Stimulated activated naive CD8-positive, alpha-beta T cell treated with anti-CD3 and anti-CD28 coated beads, Interleukin-15, Interleukin-2, amounts not matched to agents 100 ng/mL and 50 ng/mL, for 24 hours (primary cell): ENCODE measurements around the gene ARPC4.

Experiments used
- H3K27ac Mint-ChIP-seq: one replicate; pipeline ENCODE4 v1.8.0; 2021; ENCODE audit warnings: mild to moderate bottlenecking, mixed read lengths
- H3K27me3 Mint-ChIP-seq: one replicate; pipeline ENCODE4 v1.8.0; 2021; ENCODE audit warnings: mixed read lengths
- H3K36me3 Mint-ChIP-seq: one replicate; pipeline ENCODE4 v1.8.0; 2021; ENCODE audit warnings: low read depth, mixed read lengths
- H3K4me1 Mint-ChIP-seq: one replicate; pipeline ENCODE4 v1.8.0; 2021; ENCODE audit warnings: low read depth, mixed read lengths
- H3K4me3 Mint-ChIP-seq: one replicate; pipeline ENCODE4 v1.8.0; 2021; ENCODE audit warnings: mild to moderate bottlenecking, mixed read lengths
- H3K9me3 Mint-ChIP-seq: one replicate; pipeline ENCODE4 v1.8.0; 2021; ENCODE audit warnings: mixed read lengths

ARPC4 gene

DNA sequence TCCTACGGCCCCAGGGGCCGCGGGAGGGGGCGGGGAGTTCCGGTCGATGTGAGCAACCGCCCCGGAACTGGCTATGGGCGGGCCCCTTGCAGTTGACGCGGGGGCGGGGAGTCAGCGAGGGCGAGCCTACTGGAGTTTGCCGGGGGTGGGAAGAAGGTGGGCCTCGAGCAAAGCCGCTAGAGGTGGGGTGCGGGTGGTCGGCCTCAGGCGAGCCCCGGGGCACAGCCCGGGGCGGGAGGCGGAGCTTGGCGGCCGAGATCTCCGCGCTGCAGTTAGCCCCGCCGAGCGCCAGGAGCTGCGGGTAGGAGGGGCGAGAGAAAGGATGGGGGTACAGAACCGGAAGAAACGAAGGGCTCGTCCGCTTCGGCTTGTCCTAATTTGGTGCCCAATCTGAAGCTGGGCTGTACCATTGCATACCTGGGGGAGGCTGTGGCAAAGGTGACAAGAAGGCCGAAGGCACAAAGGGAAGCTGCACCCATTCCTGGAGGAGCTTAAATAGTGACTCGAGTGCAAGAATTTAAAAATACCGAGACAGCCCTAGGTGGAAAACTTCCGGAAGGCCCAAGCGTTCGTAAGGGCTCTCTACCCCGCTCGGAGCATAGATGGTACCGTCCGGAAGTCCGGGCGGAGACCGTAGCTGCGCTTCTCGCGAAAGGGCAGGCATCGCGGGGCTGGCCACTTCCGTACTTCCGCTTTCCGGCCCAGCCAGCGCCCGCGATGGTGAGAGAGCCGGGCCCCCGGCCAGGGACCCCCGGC lies at the start of gene ARPC4, which contains the start of gene TADA3:
Gene ARPC4, plus strand, starts transcription at position 678 of the 756 bp plus-strand sequence. Its CDS starts 40 bp downstream, at position 718.
Gene TADA3, minus strand, starts transcription at position 69 of the 756 bp plus-strand sequence. CDS start 1,007 bp downstream, outside the sequence.
- Mint-ChIP-seq H3K27me3 (no peaks in the 10 kb centered on the region), H3K36me3 (peaks cover 56% of the 10 kb centered on the region), H3K9me3 (no peaks in the 10 kb centered on the region), H3K27ac (peak within 1 kb of the TSS; percentile 100), H3K4me1 (peaks cover 71% of the 10 kb centered on the region), H3K4me3 (peak within 1 kb of the TSS; percentile 97)

GRCh38 chr3:9743548-9743947 lies 49.3 kb upstream of the ARPC4 start:
- Mint-ChIP-seq H3K36me3 (peaks cover 85% of the 10 kb centered on the region), H3K4me1 (peaks cover 19% of the 10 kb centered on the region), H3K27ac (no peak overlapping the region), H3K27me3 (no peaks in the 10 kb centered on the region), H3K9me3 (no peaks in the 10 kb centered on the region), H3K4me3 (no peak overlapping the region)

DNA sequence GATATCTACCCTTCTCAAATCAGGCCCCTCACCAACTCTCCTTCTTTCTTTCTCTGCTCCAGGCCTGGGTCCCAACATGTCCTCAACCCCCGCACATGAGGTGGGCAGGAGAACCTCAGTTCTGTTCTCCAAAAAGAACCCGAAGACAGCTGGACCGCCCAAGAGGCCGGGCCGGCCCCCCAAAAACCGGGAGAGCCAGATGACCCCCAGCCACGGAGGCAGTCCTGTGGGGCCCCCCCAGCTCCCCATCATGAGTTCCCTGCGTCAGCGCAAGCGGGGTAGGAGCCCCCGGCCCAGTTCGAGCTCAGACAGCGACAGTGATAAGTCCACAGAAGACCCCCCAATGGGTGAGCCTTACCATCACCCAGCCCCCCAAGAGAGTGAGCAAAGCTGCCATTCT lies 48.7 kb upstream of the ARPC4 start:
- peaks cover 85% of the 10 kb centered on the region for H3K36me3 Mint-ChIP-seq
- H3K27me3 Mint-ChIP-seq: no peaks in the 10 kb centered on the region
- no peaks in the 10 kb centered on the region for H3K9me3 Mint-ChIP-seq
- H3K27ac Mint-ChIP-seq: no peak overlapping the region
- no peak overlapping the region for H3K4me3 Mint-ChIP-seq
- peaks cover 23% of the 10 kb centered on the region for H3K4me1 Mint-ChIP-seq

- Mint-ChIP-seq H3K36me3 (peaks cover 76% of the 10 kb centered on the region), H3K4me3 (no peak overlapping the region), H3K4me1 (peaks cover 36% of the 10 kb centered on the region), H3K27ac (no peak overlapping the region), H3K27me3 (no peaks in the 10 kb centered on the region), H3K9me3 (no peaks in the 10 kb centered on the region)
Measured at GRCh38 chr3:9745521-9745920, 47.4 kb upstream of the ARPC4 start.

DNA sequence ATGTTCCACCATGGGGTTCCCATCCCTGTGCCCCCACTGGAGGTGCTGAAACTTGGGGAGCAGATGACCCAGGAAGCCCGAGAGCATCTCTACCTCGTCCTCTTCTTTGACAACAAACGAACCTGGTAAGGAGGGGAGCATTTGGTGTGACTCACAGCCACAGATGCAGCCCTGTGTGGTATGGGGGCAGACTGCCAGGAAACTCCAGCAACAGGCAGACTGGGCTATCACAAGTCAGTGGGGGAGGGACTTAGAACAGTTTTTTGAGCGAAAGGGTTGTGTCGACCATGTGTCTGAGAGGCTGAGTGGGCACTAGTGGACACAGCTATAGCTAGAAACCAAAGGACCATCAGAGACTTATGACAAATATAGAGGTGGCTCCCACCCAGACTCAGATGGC lies 46.6 kb upstream of the ARPC4 start:
- no peak overlapping the region for H3K4me3 Mint-ChIP-seq
- no peaks in the 10 kb centered on the region for H3K9me3 Mint-ChIP-seq
- no peaks in the 10 kb centered on the region for H3K27me3 Mint-ChIP-seq
- H3K4me1 Mint-ChIP-seq: peaks cover 44% of the 10 kb centered on the region
- H3K36me3 Mint-ChIP-seq: peaks cover 74% of the 10 kb centered on the region
- H3K27ac Mint-ChIP-seq: peak overlapping the region; percentile 75

DNA sequence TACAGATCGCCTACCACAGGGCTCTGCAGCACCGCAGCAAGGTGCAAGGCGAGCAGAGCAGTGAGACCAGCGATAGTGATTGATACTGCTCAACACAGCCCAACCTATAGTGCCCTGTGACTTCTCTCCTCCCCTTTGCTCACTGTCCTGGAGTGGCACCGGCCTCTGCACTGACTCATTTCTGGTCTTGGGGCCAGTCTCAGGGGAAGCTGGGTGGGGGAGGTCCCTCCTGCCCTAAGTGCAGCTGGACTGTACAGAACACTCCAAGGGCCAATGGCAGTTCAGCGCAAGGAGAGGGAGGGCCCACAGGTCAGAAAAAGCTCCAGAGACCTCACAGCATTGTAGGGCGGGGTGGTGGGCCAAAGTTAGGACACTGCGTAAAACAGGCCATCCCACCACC lies 45.6 kb upstream of the ARPC4 start:
- Mint-ChIP-seq H3K4me3 (no peak overlapping the region), H3K36me3 (peaks cover 77% of the 10 kb centered on the region)

GRCh38 chr3:9748031-9748430 lies 44.9 kb upstream of the ARPC4 start:
- peaks cover 72% of the 10 kb centered on the region for H3K36me3 Mint-ChIP-seq
- peaks cover 58% of the 10 kb centered on the region for H3K4me1 Mint-ChIP-seq
- H3K9me3 Mint-ChIP-seq: no peaks in the 10 kb centered on the region
- no peak overlapping the region for H3K27ac Mint-ChIP-seq
- no peak overlapping the region for H3K4me3 Mint-ChIP-seq
- no peaks in the 10 kb centered on the region for H3K27me3 Mint-ChIP-seq

More for the DNA sequence above, 45.6 kb upstream of the ARPC4 start:
- H3K4me1 Mint-ChIP-seq: peaks cover 53% of the 10 kb centered on the region
- H3K9me3 Mint-ChIP-seq: no peaks in the 10 kb centered on the region
- no peak overlapping the region for H3K27ac Mint-ChIP-seq
- H3K27me3 Mint-ChIP-seq: no peaks in the 10 kb centered on the region

- H3K27me3 Mint-ChIP-seq: no peaks in the 10 kb centered on the region
- peak overlapping the region; percentile 93 for H3K27ac Mint-ChIP-seq
- H3K4me1 Mint-ChIP-seq: peaks cover 66% of the 10 kb centered on the region
- H3K36me3 Mint-ChIP-seq: peaks cover 69% of the 10 kb centered on the region
- H3K9me3 Mint-ChIP-seq: no peaks in the 10 kb centered on the region
- H3K4me3 Mint-ChIP-seq: peak overlapping the region; percentile 96
Measured at GRCh38 chr3:9749296-9749644, 43.6 kb upstream of the ARPC4 start.

- Mint-ChIP-seq H3K4me3 (peak within 1 kb of the TSS; percentile 96), H3K9me3 (no peaks in the 10 kb centered on the region), H3K27me3 (no peaks in the 10 kb centered on the region), H3K36me3 (peaks cover 68% of the 10 kb centered on the region), H3K4me1 (peaks cover 71% of the 10 kb centered on the region), H3K27ac (peak within 1 kb of the TSS; percentile 93)
Measured at GRCh38 chr3:9749645-9750555, 43.0 kb upstream of the ARPC4 start, which contains the start of gene OGG1. Gene OGG1 (plus strand): TSS chr3:9749952. CDS start chr3:9750287, 335 bp downstream.

DNA sequence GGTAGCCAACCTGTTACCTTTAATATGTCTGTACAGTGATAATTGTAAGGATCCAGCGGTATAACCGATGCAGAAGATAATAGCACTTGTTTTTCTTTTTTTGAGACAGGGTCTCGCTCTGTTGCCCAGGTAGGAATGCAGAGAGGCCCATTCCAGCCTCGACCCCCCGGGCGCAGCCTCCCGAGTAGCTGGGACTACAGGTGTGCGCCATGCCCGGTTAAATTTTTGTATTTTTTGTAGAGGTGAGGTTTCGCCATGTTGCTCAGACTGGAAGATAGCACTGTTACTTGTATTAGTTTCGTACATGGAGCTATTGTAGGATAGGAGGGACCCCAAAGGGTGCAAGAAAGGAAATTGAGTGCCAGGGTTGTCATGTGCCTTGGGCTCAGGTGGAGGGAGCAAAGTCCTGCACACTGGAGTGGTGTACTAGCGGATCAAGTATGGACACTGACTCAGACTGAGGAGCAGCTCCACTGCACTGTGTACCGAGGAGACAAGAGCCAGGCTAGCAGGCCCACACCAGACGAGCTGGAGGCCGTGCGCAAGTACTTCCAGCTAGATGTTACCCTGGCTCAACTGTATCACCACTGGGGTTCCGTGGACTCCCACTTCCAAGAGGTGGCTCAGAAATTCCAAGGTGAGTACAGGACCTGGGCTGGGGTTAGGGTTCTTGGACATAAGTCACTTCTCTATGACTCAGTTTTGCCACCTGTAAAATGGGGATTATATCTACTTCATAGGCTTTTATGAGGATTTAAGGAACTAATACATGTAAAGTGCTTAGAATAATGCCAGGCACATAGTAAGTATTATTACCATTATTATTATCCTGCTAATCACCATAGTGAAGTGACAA lies 42.1 kb upstream of the ARPC4 start:
- peaks cover 67% of the 10 kb centered on the region for H3K36me3 Mint-ChIP-seq
- peak overlapping the region; percentile 96 for H3K4me3 Mint-ChIP-seq
- peaks cover 66% of the 10 kb centered on the region for H3K4me1 Mint-ChIP-seq
- no peaks in the 10 kb centered on the region for H3K9me3 Mint-ChIP-seq
- H3K27ac Mint-ChIP-seq: peak overlapping the region; percentile 93
- no peaks in the 10 kb centered on the region for H3K27me3 Mint-ChIP-seq

DNA sequence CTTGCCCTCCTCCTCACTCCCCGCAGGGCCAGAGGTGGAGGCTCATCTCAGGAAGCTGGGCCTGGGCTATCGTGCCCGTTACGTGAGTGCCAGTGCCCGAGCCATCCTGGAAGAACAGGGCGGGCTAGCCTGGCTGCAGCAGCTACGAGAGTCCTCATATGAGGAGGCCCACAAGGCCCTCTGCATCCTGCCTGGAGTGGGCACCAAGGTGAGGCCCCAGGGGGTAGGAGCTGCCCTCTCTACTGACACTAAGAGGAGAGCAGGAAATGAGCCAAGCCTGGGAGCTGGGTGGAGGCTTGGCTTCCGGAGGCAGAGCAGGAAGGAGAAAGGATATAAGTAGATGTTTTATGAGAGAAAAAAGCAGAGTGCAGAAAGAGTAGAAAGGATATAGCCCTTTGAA lies 38.2 kb upstream of the ARPC4 start:
- no peaks in the 10 kb centered on the region for H3K9me3 Mint-ChIP-seq
- peaks cover 62% of the 10 kb centered on the region for H3K36me3 Mint-ChIP-seq
- no peak overlapping the region for H3K4me3 Mint-ChIP-seq
- no peaks in the 10 kb centered on the region for H3K27me3 Mint-ChIP-seq
- peaks cover 43% of the 10 kb centered on the region for H3K4me1 Mint-ChIP-seq
- H3K27ac Mint-ChIP-seq: no peak overlapping the region

DNA sequence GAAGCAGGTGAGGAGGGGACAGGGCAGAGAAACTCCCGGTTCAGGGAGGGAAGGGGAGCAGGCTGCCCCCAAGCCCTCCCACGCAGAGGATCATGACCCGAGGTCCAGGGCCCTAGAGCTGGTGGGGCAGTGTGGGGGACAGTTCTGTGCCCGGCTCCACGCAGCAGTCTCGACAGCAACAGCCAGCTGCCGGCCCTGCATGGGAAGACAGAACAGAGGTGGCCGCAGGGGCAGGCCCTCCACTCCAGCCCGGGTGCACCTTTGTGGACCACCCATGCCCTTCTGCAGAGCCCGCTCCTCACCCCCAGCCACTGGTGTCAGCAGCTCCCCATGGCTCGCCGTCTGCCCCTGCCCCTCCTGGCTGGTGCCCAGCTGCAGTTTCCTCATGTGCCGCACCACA lies 35.5 kb upstream of the ARPC4 start:
- Mint-ChIP-seq H3K9me3 (no peaks in the 10 kb centered on the region), H3K4me1 (peaks cover 20% of the 10 kb centered on the region), H3K27ac (no peak overlapping the region), H3K27me3 (no peaks in the 10 kb centered on the region), H3K36me3 (peaks cover 65% of the 10 kb centered on the region), H3K4me3 (no peak overlapping the region)

GRCh38 chr3:9760779-9761505 lies 31.9 kb upstream of the ARPC4 start:
- no peaks in the 10 kb centered on the region for H3K27me3 Mint-ChIP-seq
- H3K4me1 Mint-ChIP-seq: peaks cover 6% of the 10 kb centered on the region
- H3K9me3 Mint-ChIP-seq: no peaks in the 10 kb centered on the region
- no peak overlapping the region for H3K4me3 Mint-ChIP-seq
- H3K36me3 Mint-ChIP-seq: peaks cover 56% of the 10 kb centered on the region
- H3K27ac Mint-ChIP-seq: no peak overlapping the region

DNA sequence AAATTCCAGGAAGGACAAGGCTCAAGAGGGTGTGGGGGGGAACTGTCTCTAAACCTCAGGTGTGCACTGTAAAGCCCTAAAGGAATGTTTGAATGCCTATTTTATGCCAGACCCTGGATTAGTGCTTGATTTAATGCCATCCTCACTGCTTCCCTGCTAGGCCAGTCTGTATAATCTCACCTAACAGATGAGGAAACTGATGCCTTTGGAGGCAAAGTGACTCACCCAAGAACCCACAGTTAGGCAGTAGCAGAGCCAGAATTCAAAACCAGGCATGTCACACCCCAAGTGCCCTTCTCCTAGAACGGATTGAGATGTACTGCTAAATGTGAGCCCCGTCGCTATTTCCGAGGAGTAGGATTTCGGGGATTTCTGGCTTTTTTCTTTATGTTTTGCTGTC lies 31.0 kb upstream of the ARPC4 start:
- no peak overlapping the region for H3K27ac Mint-ChIP-seq

More for the DNA sequence above, 31.0 kb upstream of the ARPC4 start:
- no peaks in the 10 kb centered on the region for H3K9me3 Mint-ChIP-seq
- no peaks in the 10 kb centered on the region for H3K27me3 Mint-ChIP-seq
- peaks cover 48% of the 10 kb centered on the region for H3K36me3 Mint-ChIP-seq
- no peak overlapping the region for H3K4me3 Mint-ChIP-seq
- peaks cover 8% of the 10 kb centered on the region for H3K4me1 Mint-ChIP-seq
